HEK293 (cell line): ENCODE data around the gene C2orf49.

Experiments used
- CTCF ChIA-PET: fragments of 350-600 bp; formaldehyde crosslinking; extraction: SDS; loops from one replicate; lab custom pipeline; 2021; ENCODE audit warnings: antibody characterized with exemption; lab: Yijun Ruan, JAX
- POLR2A ChIA-PET: fragments of 300-600 bp; formaldehyde crosslinking; extraction: SDS; loops from one replicate; lab custom pipeline; 2020; ENCODE audit warnings: antibody characterized with exemption, inconsistent platforms; lab: Yijun Ruan, JAX
- H3K27ac ChIP-seq: fragments of 200-500 bp; sonication (Bioruptor generic); 2 replicates; pipeline ENCODE4 v1.5.1; 2014; ENCODE audit warnings: low read depth, low read length, control low read depth, inconsistent platforms; ENCODE audit errors: extremely low read depth
- H3K36me3 ChIP-seq, 2 experiments: fragments of 200-500 bp in 1 of 2; sonication (Bioruptor generic) in 1 of 2; 1 replicate in 1 of 2; 2 replicates in 1 of 2; pipeline ENCODE4 v1.5.1; 2014 to 2017; ENCODE audit warnings: inconsistent platforms in 2 of 2, low read length in 2 of 2; ENCODE audit not compliant: control insufficient read depth in 2 of 2, insufficient read depth in 1 of 2
- H3K4me1 ChIP-seq: fragments of 200-500 bp; sonication (Bioruptor generic); 2 replicates; pipeline ENCODE4 v1.5.1; 2014; ENCODE audit warnings: mild to moderate bottlenecking, low read length, inconsistent platforms; ENCODE audit not compliant: control insufficient read depth, insufficient read depth
- H3K4me3 ChIP-seq: 2 replicates; pipeline ENCODE4 v1.5.1; 2011; ENCODE audit warnings: low read depth, mild to moderate bottlenecking, control low read depth, low read length, moderate library complexity
- H3K9me3 ChIP-seq: fragments of 200-500 bp; sonication (Bioruptor generic); 2 replicates; pipeline ENCODE4 v1.5.1; 2014; ENCODE audit warnings: low read depth, low read length, inconsistent platforms; ENCODE audit not compliant: control insufficient read depth, insufficient read depth
- FEZF1 ChIP-seq: fragments of 450-650 bp; formaldehyde crosslinking; IDR thresholded peaks from 2 replicates; pipeline ENCODE4 v1.5.1; 2016; ENCODE audit warnings: missing biosample characterization, missing genetic modification characterization
- GLI2 ChIP-seq: fragments of 450-650 bp; formaldehyde crosslinking; IDR thresholded peaks from 2 replicates; pipeline ENCODE4; 2017; ENCODE audit warnings: missing biosample characterization, missing genetic modification characterization, low read depth, borderline replicate concordance
- GLI4 ChIP-seq: fragments of 450-650 bp; formaldehyde crosslinking; IDR thresholded peaks from 2 replicates; pipeline ENCODE4 v1.5.1; 2016; ENCODE audit warnings: missing biosample characterization, missing genetic modification characterization
- GLIS1 ChIP-seq: fragments of 450-650 bp; formaldehyde crosslinking; IDR thresholded peaks from 2 replicates; pipeline ENCODE4 v1.5.1; 2016; ENCODE audit warnings: missing biosample characterization, missing genetic modification characterization
- HOXA7 ChIP-seq: sonication (generic); formaldehyde crosslinking; IDR thresholded peaks from 2 replicates; pipeline ENCODE4 v1.8.1; 2022; ENCODE audit warnings: missing genetic modification reagents, borderline replicate concordance
- KLF10 ChIP-seq: fragments of 450-650 bp; IDR thresholded peaks from 2 replicates; pipeline ENCODE4 v1.5.1; 2018; ENCODE audit warnings: missing biosample characterization, mild to moderate bottlenecking, missing genetic modification characterization
- KLF8 ChIP-seq: fragments of 450-650 bp; formaldehyde crosslinking; IDR thresholded peaks from 2 replicates; pipeline ENCODE4 v1.5.1; 2016; ENCODE audit warnings: missing biosample characterization, missing genetic modification characterization
- MEIS1 ChIP-seq: sonication (generic); formaldehyde crosslinking; IDR thresholded peaks from 2 replicates; pipeline ENCODE4 v1.8.1; 2022; ENCODE audit warnings: missing genetic modification reagents, mild to moderate bottlenecking, borderline replicate concordance
- OSR2 ChIP-seq: fragments of 450-650 bp; formaldehyde crosslinking; IDR thresholded peaks from 2 replicates; pipeline ENCODE4 v1.5.1; 2016; ENCODE audit warnings: missing biosample characterization, missing genetic modification characterization
- OVOL3 ChIP-seq: fragments of 450-650 bp; formaldehyde crosslinking; IDR thresholded peaks from 2 replicates; pipeline ENCODE4 v1.5.1; 2016; ENCODE audit warnings: missing biosample characterization, missing genetic modification characterization
- PRDM1 ChIP-seq: fragments of 450-650 bp; formaldehyde crosslinking; IDR thresholded peaks from 2 replicates; pipeline ENCODE4; 2016; ENCODE audit warnings: missing biosample characterization, missing genetic modification characterization
- TCF7L2 ChIP-seq: IDR thresholded peaks from 2 replicates; pipeline ENCODE4 v1.6.1; 2011; ENCODE audit warnings: low read depth, mild to moderate bottlenecking, inconsistent platforms, low read length, moderate library complexity, borderline replicate concordance
- TRIM28 ChIP-seq: IDR thresholded peaks from 2 replicates; pipeline ENCODE4 v1.6.1; 2011; ENCODE audit warnings: low read length, control low read depth, borderline replicate concordance
- ZEB2 ChIP-seq: fragments of 450-650 bp; formaldehyde crosslinking; IDR thresholded peaks from 2 replicates; pipeline ENCODE4 v1.5.1; 2016; ENCODE audit warnings: missing biosample characterization, missing genetic modification characterization
- ZFHX2 ChIP-seq: fragments of 450-650 bp; formaldehyde crosslinking; conservative IDR thresholded peaks from 2 replicates; pipeline ENCODE4 v1.5.1; 2016; ENCODE audit warnings: missing biosample characterization, missing genetic modification characterization
- ZIC2 ChIP-seq: fragments of 450-650 bp; formaldehyde crosslinking; IDR thresholded peaks from 2 replicates; pipeline ENCODE4 v1.5.1; 2016; ENCODE audit warnings: missing biosample characterization, missing genetic modification characterization
- ZNF169 ChIP-seq: fragments of 450-650 bp; formaldehyde crosslinking; IDR thresholded peaks from 2 replicates; pipeline ENCODE4 v1.5.1; 2016; ENCODE audit warnings: missing biosample characterization, missing genetic modification characterization
- ZNF202 ChIP-seq: fragments of 450-650 bp; formaldehyde crosslinking; IDR thresholded peaks from 2 replicates; pipeline ENCODE4 v1.5.1; 2016; ENCODE audit warnings: missing biosample characterization, missing genetic modification characterization, borderline replicate concordance
- ZNF223 ChIP-seq: fragments of 450-650 bp; formaldehyde crosslinking; IDR thresholded peaks from 2 replicates; pipeline ENCODE4 v1.5.1; 2016; ENCODE audit warnings: missing biosample characterization, missing genetic modification characterization
- ZNF248 ChIP-seq: fragments of 450-650 bp; formaldehyde crosslinking; IDR thresholded peaks from 2 replicates; pipeline ENCODE4 v1.5.1; 2017; ENCODE audit warnings: missing biosample characterization, missing genetic modification characterization
- ZNF311 ChIP-seq: fragments of 450-650 bp; formaldehyde crosslinking; IDR thresholded peaks from 2 replicates; pipeline ENCODE4 v1.5.1; 2017; ENCODE audit warnings: missing biosample characterization, missing genetic modification characterization, borderline replicate concordance
- ZNF366 ChIP-seq: fragments of 450-650 bp; formaldehyde crosslinking; conservative IDR thresholded peaks from 2 replicates; pipeline ENCODE4 v1.5.1; 2016; ENCODE audit warnings: missing biosample characterization, missing genetic modification characterization
- ZNF549 ChIP-seq: fragments of 450-650 bp; IDR thresholded peaks from 2 replicates; pipeline ENCODE4 v1.5.1; 2018; ENCODE audit warnings: missing biosample characterization, missing genetic modification characterization, mild to moderate bottlenecking, inconsistent platforms, moderate library complexity
- ZNF629 ChIP-seq: fragments of 450-650 bp; formaldehyde crosslinking; IDR thresholded peaks from 2 replicates; pipeline ENCODE4 v1.5.1; 2017; ENCODE audit warnings: missing biosample characterization, missing genetic modification characterization
- ZNF658 ChIP-seq: fragments of 450-650 bp; formaldehyde crosslinking; IDR thresholded peaks from 2 replicates; pipeline ENCODE4; 2016; ENCODE audit warnings: missing biosample characterization, missing genetic modification characterization
- ZNF692 ChIP-seq: fragments of 450-650 bp; formaldehyde crosslinking; IDR thresholded peaks from 2 replicates; pipeline ENCODE4 v1.5.1; 2016; ENCODE audit warnings: missing biosample characterization, missing genetic modification characterization
- ZNF776 ChIP-seq: fragments of 450-650 bp; formaldehyde crosslinking; IDR thresholded peaks from 2 replicates; pipeline ENCODE4 v1.5.0; 2017; ENCODE audit warnings: missing biosample characterization, missing genetic modification characterization, borderline replicate concordance
- ZNF843 ChIP-seq: fragments of 450-650 bp; formaldehyde crosslinking; IDR thresholded peaks from 2 replicates; pipeline ENCODE4 v1.5.1; 2016; ENCODE audit warnings: missing biosample characterization, missing genetic modification characterization
- ZSCAN30 ChIP-seq: fragments of 450-650 bp; IDR thresholded peaks from 2 replicates; pipeline ENCODE4 v1.5.1; 2018; ENCODE audit warnings: missing biosample characterization, mild to moderate bottlenecking, missing genetic modification characterization, moderate library complexity
- ZXDB ChIP-seq: fragments of 450-650 bp; formaldehyde crosslinking; IDR thresholded peaks from 2 replicates; pipeline ENCODE4 v1.5.1; 2016; ENCODE audit warnings: missing biosample characterization, missing genetic modification characterization
- TF ChIP-seq, protein P1 (sequence below): fragments of 450-650 bp; formaldehyde crosslinking; IDR thresholded peaks from 2 replicates; pipeline ENCODE4 v1.5.1; 2016; ENCODE audit warnings: missing biosample characterization, missing genetic modification characterization
- TF ChIP-seq, protein P2 (sequence below): fragments of 450-650 bp; formaldehyde crosslinking; IDR thresholded peaks from 2 replicates; pipeline ENCODE4 v1.5.1; 2017; ENCODE audit warnings: missing biosample characterization, missing genetic modification characterization

C2orf49 gene

GRCh38 chr2:105387225-105387624, 49.9 kb downstream of the C2orf49 start (continued):
- TF ChIP-seq, protein P1, sequence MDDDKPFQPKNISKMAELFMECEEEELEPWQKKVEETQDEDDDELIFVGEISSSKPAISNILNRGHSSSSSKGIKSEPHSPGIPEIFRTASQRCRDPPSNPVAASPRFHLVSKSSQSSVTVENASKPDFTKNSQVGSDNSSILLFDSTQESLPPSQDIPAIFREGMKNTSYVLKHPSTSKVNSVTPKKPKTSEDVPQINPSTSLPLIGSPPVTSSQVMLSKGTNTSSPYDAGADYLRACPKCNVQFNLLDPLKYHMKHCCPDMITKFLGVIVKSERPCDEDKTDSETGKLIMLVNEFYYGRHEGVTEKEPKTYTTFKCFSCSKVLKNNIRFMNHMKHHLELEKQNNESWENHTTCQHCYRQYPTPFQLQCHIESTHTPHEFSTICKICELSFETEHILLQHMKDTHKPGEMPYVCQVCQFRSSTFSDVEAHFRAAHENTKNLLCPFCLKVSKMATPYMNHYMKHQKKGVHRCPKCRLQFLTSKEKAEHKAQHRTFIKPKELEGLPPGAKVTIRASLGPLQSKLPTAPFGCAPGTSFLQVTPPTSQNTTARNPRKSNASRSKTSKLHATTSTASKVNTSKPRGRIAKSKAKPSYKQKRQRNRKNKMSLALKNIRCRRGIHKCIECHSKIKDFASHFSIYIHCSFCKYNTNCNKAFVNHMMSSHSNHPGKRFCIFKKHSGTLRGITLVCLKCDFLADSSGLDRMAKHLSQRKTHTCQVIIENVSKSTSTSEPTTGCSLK (tag by site-specific recombination), result no peak
- TF ChIP-seq GLI4 (tag by site-specific recombination) (no peak), ZNF223 (no peak), PRDM1 (tag by site-specific recombination) (no peak)

DNA sequence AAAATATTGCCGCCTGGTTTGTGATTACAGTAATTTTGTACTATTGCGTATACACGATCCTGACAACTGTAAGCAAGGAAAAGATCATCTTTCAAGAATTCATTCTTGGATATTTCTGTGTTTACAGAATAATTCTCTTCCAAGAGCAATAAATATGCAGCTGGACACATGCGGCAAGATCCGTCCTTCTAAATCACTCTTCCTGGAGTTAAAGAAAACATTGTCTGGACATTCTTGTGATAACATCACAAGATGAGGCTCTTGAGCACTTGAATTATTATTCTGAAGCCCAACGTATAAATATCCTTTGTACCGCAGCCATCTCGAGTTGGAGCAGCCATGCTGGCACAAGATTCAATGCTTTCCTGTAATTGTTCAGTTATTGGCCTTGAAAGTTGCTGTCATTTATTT, 51.6 kb downstream of the C2orf49 start:
- Histone ChIP-seq H3K36me3 (peaks cover 10 to 39% of the 10 kb centered on the region in 2 experiments), H3K4me1 (peaks cover 8% of the 10 kb centered on the region), H3K4me3 (no peak overlapping the region), H3K27ac (peak overlapping the region; percentile 39; the same call in 1 of the 2 replicates), H3K9me3 (no peaks in the 10 kb centered on the region)
- POLR2A ChIA-PET, result interaction anchor here (2.1 to 3.2 kb wide), 2 partner anchors 10 to 15 kb away, joined by 9 to 11 read pairs; partner anchors contain the start of gene FHL2
- CTCF ChIA-PET, result interaction anchor here (0.9 kb wide), 1 partner anchor 20 kb away, joined by 6 read pairs; no protein-coding TSS in a partner anchor
- TF ChIP-seq ZEB2 (tag by site-specific recombination), result peak; percentile 69; the same call in 1 of the 2 replicates
- TF ChIP-seq HOXA7 (CRISPR knock-in tag), result no peak
- TF ChIP-seq KLF10 (tag by site-specific recombination), result peak; percentile 25; the same call in 1 of the 2 replicates
- 0 out of 2 replicates have a peak, but pooled peaks have one; percentile 17 for TF ChIP-seq OVOL3 (tag by site-specific recombination)
- no peak for TF ChIP-seq ZNF169
- TF ChIP-seq ZSCAN30 (tag by site-specific recombination), result 0 out of 2 replicates have a peak, but pooled peaks have one; percentile 51
- TF ChIP-seq TCF7L2, result peak; percentile 82
- peak; percentile 52 for TF ChIP-seq GLIS1 (tag by site-specific recombination)
- no peak for TF ChIP-seq ZNF692 (tag by site-specific recombination)
- TF ChIP-seq ZIC2 (tag by site-specific recombination), result peak; percentile 63
- TF ChIP-seq ZXDB (tag by site-specific recombination), result peak; percentile 64
- TF ChIP-seq ZNF776 (tag by site-specific recombination), result no peak
- TF ChIP-seq ZNF658 (tag by site-specific recombination), result no peak
- TF ChIP-seq GLI2, result 0 out of 2 replicates have a peak, but pooled peaks have one; percentile 66
- TF ChIP-seq ZNF629 (tag by site-specific recombination), result peak; percentile 77
- no peak for TF ChIP-seq ZFHX2 (tag by site-specific recombination)
- TF ChIP-seq, protein P2, sequence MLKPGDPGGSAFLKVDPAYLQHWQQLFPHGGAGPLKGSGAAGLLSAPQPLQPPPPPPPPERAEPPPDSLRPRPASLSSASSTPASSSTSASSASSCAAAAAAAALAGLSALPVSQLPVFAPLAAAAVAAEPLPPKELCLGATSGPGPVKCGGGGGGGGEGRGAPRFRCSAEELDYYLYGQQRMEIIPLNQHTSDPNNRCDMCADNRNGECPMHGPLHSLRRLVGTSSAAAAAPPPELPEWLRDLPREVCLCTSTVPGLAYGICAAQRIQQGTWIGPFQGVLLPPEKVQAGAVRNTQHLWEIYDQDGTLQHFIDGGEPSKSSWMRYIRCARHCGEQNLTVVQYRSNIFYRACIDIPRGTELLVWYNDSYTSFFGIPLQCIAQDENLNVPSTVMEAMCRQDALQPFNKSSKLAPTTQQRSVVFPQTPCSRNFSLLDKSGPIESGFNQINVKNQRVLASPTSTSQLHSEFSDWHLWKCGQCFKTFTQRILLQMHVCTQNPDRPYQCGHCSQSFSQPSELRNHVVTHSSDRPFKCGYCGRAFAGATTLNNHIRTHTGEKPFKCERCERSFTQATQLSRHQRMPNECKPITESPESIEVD (tag by site-specific recombination), result peak; percentile 78
- TF ChIP-seq ZNF248, result no peak
- TF ChIP-seq ZNF366, result 0 out of 2 replicates have a peak, but pooled peaks have one; percentile 22
- no peak for TF ChIP-seq ZNF311 (tag by site-specific recombination)
- peak; percentile 83 for TF ChIP-seq ZNF843 (tag by site-specific recombination)
- no peak for TF ChIP-seq ZNF202 (tag by site-specific recombination)
- no peak for TF ChIP-seq MEIS1 (CRISPR knock-in tag)
- TF ChIP-seq TRIM28, result 0 out of 2 replicates have a peak, but pooled peaks have one; percentile 15
- TF ChIP-seq ZNF549 (tag by site-specific recombination), result peak; percentile 70
- 0 out of 2 replicates have a peak, but pooled peaks have one; percentile 12 for TF ChIP-seq OSR2 (tag by site-specific recombination)
- TF ChIP-seq FEZF1, result peak; percentile 82
- peak; percentile 56; the same call in 1 of the 2 replicates for TF ChIP-seq KLF8
